GM21390 (cell line): Measurements from ENCODE around the gene SAMD4B.
"Not testable (repeated sequence)": the region's sequence is repeated elsewhere in the genome, so short reads cannot be mapped to it uniquely, and the experiment has no call there.

Source experiments
- ATAC-seq: cut with Tn5 transposase; IDR thresholded peaks from one replicate; pipeline ENCODE4 v1.9.1; 2021; ENCODE audit not compliant: unreplicated experiment

SAMD4B gene

DNA sequence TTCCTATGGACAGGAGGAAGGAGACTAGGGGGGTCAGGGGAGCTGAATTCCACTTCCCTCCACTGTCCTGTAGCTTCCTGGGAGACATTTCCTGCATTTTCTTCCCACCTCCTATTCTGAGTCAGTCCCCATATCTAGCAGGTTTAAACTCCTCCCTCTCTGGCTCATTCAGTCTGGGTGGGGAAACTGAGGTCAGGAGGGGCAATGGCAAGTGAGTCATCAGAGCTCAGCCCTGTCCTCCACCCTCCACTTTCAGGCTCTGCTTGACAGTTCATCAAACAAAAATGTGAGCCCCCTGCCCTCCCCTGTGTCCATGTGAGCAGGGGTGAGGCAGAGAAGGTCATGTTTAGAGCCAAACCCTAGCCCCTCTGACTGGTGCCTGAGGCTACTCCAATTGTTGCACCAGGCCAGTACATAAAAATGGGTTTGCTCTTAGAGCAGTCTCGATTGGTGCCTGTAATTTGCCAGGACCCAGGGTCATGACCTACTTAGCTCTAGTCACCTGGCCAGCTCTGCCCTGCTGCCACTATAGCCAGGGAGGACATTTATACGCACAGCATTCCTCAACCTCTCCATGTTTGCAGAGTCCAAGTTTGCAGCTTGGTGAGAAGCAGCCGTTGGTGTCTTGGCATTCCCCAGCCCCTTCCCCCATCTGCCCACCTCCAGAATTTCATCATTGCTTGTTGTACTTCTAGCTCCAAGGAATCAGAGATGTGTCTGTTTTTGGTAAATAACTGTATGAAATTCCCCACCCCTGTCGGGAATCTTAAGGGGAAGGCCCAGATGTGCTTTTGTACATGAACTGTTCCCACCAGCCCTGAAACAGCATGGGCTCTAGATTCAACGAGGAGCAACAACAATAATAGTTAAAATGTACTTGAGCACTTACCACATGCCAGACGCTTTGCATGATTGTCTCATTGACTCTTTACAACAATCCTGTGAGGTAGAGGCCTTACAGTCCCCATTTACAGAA lies 20.7 kb downstream of the SAMD4B start:
- ATAC-seq, result no peak

DNA sequence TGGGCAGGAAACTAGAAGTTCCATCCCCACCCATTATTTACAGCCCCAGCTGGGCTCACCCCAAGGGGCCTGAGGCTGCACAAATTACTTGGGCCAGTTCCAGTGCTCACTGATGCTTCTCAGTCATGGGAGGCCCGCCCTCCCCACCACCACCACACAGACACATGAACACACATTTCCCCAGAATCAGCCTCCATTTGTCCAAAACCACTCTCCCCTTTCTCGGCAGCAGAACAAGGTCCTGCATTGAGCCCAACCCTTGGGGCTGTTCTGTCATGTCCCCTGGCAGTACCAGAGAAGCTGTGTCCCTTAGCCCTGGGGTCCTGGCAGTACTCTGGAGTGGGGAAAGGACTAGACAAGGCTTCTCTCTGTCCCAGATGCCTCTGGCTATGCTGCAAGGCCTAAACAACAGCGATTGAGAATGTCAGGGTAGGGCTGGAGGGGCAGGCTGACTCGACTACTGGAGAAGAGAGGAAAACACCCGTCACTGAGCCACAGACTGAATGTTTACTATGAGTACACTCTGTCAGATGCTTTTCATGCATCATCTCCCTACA lies 21.8 kb downstream of the SAMD4B start:
- ATAC-seq, result no peak

DNA sequence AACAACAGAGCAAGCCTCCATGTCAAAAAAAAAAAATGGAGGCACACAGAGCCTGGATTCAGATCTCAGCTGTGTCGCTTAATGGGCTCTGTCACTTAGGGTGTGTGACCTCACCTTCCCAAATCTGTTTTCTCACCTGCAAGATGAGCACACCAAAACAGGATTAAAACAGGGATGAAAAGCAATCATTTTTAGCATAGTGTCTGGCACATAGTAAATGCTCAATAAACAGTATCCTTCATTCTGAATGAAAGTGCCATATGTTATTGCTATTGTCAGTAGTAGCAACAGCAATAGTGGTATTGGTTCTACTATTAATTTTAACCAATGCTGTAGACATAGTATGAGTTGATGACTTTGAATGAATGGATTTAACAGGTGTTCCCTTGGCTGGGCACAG lies 23.3 kb downstream of the SAMD4B start:
- no peak for ATAC-seq

DNA sequence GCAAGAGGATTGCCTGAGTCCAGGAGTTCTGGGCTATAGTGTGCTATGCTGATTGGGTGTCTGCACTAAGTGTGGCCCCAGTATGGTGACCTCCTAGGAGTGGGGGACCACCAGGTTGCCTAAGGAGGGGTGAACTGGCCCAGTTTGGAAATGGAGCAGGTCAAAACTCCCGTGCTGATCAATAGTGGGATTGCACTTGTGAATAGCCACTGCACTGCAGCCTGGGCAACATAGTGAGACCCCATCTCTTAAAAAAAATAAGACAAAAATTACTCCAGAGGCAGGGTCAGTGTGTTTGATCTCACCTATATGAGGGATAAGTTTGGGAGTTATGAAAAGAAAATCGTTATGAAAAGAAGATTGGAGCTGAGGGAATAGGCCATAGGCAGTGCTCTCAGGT lies 27.0 kb downstream of the SAMD4B start:
- no peak for ATAC-seq

DNA sequence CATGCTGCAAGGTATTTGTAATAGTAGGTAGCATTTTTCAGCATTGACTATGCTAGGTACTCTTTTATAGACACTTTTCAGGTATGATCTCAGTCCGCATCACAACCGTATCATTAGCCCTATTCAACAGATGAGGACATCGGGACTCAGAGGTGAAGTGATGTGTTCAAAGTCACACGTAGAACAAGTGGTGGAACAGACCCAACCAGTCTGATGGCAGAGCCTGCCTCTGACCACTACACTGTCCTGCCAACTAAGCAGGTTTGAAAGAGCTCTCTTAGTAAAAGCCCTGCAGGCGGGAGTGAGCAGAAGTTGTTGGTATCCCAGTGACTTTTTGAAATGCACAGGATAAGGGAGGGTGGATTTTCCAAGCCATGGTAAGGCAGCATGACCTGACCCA lies 28.5 kb downstream of the SAMD4B start:
- no peak for ATAC-seq

DNA sequence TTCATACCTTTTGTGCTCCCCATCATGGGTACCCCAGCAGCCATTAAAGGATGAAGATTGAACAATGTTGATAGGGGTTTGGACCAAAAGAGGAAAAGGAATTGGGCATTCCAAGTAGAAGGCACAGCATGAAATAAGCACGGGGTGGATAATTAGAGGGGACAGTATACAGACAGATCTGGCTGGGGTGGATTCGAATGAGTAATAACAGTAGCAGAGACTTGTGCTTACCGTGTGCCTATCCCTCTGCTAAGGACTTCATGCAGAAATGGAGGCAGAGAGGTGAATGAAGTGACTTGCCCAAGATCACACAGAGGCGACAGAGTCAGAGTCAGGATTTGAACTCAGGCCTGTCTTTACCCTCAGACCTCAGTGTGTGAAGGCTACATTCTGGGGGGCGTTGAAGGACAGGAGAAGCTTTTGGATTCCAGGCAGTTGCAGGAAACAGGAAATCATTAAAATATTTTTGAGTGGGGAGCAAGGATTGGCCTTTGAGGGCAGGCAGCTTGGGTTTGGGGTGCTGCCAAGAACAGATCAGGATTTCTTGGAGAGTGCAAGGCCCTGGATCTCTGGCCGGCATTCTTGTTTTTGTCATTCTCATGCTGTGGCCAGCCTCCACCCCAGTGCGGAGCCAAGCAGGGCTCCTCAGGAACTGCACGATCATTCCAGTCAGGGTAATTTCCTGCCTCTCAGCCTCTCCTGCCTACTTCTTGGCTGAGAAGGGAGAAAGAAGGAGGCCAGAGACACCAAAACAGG lies 30.0 kb downstream of the SAMD4B start:
- ATAC-seq, result no peak

DNA sequence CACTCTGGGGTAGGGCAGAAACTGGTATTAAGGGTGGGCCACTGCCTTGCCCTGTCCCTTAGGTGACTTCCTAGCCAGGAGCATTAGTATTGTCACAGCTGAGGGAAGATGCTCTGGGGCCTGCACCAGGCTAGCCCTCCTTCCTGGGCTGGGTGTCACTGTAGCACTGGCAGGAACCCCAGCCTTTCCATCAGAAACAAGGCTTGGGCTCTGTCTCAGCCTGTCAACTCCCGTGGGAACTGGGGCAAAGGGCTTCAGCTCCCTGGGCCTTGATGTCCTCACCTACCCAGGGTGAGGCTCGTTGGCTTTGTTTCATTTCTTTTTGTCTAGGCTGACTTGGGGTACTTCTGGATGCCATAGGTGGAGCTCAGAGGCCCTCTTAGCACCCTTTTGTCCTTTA lies 30.7 kb downstream of the SAMD4B start:
- no peak for ATAC-seq

DNA sequence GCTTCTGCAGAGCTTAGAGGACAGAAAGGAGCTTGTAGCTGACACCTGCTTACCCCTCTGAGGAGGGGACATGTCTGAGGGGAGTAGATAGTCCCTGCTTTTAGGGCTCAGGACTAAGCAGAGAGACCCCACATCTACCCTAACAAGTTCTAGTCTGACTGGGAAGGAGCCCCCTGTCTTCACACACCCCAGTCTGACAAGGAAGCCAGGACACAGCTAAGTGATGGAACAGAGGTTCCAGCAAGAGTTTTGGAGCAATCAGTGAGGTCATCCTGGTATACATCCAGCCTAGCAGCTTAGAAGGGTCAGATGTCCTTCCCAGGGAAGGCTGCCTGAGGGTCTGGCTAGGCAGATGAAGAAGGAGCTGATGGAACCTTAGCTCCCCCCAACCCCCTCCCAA lies 33.7 kb downstream of the SAMD4B start:
- ATAC-seq, result no peak

DNA sequence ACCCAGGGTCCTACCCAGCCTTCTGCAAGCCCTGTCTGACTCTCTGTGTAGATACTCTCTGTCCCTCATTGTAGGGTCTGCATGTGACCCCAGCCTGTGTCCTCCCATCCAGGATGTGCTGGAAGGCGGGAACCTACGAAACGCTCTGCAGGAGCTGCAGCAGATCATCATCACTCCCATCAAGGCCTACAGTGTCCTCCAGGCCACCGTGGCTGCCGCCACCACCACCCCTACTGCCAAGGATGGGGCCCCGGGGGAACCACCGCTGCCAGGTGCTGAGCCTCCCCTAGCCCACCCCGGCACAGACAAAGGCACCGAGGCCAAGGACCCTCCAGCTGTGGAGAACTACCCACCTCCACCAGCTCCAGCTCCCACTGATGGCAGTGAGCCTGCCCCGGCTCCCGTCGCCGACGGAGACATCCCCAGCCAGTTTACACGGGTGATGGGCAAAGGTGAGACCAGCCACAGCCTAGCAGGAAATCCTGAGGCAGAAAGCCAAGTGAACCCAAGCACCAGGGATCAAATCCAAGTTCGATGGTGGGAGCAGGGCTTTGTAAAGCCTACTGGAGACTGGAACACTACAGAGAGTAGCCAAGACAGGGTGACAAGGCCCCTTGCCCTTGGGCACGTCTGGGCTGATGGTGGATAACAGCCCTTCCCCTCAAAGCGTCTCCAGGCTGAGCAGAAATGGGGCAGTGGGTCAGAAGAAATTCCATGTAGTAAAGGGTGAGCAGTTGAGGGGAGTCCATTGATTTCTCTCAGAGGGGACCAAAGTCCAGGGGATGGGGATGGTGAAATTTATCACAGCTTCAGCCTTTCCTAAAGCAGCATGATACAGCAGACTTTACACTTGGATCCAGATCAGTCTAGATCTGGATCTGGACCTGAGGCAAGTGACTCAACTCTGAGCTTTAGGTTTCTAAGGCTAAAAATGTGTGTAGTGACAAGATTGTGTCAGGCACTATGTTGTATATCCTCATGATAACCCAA lies 35.4 kb downstream of the SAMD4B start:
- ATAC-seq, result no peak

DNA sequence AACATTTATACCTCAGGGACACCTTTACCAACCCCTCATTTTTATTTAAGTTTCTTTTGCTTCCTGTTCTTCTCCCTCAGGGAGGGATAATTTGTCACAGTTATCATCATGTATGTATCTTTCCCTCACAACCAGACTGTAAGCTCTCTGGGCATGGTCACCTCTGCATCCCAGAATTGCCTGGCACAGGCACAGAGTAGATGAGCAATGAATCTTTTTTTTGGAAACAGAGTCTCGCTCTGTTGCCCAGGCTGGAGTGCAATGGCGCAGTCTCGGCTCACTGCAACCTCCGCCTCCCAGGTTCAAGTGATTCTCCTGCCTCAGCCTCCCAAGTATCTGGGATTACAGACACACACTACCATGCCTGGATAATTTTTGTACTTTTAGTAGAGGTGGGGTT lies 37.1 kb downstream of the SAMD4B start:
- ATAC-seq, result not testable (repeated sequence)

DNA sequence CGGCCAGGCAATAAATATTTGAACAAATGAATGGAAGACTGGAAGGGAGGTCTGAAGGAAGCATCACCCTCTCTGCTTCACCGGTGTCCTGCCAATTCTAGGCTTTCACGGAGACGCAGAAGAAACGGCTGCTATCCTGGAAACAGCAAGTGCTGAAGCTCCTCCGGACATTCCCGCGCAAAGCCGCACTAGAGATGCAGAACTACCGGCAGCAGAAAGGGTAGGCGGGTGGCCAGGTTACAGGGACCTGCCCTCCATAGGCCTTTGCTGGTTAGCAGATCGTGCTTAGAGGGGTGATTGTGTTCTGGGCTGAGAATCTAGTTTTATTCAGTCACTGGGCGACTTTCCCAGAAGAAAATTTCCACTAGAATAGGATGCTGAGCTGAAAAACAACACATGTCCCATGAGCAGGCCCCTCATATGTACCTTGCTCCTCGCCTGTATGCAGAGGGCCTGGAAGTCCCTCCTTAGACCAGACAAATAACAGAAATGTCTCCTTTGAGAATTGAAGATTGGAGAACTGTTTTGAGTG lies 37.7 kb downstream of the SAMD4B start:
- ATAC-seq, result no peak

DNA sequence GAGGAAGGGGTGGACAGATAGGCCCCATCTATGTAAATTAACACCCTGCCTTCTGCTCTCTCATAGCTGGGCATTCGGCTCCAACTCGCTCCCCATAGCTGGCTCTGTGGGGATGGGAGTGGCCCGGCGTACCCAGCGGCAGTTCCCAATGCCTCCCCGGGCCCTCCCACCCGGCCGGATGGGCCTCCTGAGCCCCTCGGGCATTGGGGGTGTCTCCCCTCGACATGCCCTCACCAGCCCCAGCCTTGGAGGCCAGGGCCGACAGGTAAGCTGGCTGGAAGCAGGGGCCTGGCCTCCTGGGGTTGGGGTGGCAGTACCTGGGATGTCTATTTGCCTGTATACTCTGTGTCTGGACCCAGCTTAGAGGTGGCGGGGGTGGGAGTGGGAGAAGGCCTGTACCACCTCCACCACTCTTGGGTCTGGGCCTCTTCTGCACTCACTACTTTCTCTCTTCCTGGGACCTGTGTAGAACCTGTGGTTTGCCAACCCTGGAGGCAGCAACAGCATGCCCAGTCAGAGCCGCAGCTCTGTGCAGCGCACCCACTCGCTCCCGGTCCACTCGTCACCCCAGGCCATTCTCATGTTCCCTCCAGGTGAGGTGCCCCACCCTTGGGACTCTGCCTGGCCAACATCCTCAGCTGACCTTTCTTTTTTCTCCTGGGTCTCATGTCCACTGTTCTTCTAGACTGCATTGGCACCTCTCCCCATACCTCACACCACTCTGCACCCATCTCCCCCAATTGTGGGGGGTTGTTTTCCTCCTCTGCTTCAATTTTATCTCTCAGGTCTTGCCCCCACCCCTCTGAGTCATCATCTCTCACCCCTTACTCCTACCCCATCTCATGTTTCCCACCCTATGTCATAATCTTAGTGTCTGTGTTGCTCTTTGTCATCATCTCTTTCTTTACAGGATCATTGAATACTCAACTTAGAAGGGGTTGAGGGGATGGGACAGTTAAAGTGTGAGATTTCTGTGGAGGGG lies 38.6 kb downstream of the SAMD4B start:
- no peak for ATAC-seq

DNA sequence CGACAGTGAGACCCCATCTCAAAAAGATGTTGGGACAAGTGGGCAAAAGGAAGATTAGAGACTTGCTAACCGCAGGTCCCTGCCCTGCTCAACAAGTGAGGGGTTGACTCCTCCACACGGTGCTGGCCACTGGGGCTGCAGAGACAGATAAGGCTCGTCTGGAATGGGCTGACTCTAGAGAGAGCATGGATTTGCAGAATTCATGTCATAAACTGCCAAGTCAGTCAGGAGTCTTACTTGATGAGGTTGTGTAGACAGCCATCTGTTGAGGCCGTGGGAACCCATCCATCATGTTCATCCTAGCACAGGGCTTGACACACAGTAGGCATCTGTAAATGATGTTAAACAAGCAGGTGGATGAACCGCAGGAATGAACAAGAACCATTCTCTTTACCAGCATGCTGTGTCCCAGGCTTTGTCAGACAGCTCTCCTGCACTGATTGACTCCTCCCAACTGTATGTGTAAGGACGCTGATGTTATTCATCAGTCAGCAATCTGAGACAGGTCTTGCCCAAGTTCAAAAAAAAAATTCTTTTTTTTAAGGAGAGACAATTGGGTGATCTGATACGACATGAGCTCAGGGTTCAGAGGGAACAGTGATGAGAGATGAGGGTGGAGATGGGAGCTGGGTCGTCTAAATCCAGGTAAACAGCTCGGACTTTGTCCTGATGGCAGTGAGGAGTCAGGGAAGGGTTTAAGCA lies 39.8 kb downstream of the SAMD4B start:
- ATAC-seq, result no peak

DNA sequence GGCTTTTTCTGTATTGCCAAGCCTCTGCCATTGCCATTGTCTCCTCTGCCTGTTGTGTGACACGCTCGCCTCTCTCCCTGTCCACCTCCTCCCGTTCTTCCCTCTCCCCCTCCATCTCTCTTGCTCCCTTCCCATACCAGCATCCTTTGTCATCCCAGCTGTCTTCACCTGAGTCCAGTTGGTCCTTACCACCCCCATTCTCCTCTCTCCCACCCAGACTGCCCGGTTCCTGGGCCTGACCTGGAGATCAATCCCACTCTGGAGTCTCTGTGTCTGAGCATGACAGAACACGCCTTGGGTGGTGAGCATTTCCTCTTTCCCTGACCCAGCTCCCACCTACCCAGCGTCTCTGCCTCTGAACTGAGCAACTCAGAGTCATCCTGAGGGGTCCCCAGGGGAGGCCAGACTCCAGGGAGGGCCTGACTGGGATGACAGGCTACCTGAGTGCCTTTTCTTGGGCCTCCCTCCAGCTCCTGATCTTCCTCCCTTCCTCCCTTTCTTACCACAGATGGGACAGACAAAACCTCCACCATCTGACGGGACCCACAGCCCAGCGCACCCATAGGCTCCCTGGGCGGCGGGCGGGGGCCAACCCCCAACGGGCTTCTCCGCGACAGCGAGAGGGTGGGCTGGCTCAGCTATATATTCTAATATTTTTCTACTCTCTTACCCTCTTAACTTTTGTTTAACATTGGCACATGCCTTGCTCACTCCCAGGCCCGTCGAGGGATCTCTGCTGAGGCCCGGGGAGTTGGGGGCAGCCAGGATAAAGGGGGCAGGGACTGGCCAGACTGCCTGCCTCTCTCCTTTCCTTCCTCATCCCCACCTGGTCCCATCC lies 41.0 kb downstream of the SAMD4B start:
- ATAC-seq, result no peak

DNA sequence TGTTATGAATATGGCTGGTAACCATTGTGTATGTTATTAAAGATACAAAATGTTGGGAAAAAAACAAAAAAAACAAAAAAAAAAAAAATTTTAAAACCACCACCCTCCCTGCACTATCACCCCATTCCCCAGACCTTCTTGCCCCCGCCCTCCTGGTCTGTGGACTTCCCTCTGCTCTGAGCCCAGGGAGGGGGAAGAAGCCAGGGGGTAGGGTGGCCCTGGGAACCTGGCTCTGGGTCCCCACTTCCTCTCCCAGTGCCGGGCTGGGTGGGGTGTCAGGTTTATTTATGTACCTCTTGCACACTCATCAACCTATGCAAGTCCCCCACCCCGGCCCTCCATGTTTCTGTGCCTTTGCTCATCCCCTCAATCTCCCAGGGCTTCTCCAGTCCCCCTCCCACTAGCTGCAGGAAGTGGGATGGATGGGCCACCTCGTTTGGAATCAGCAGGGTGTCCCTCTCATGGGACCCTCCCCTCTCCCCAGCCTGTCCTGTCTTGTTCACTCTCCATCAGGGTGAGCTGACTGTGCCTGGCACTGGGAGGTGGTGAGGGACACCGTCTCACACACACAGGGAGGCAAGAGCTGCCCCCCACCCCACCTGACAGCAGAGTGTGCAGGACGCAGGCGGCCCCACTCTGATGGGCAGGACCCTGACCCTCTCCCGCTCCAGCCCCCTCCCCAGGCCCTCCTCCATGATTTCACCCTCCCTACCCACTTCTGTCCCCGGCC lies 42.8 kb downstream of the SAMD4B start:
- no peak for ATAC-seq

DNA sequence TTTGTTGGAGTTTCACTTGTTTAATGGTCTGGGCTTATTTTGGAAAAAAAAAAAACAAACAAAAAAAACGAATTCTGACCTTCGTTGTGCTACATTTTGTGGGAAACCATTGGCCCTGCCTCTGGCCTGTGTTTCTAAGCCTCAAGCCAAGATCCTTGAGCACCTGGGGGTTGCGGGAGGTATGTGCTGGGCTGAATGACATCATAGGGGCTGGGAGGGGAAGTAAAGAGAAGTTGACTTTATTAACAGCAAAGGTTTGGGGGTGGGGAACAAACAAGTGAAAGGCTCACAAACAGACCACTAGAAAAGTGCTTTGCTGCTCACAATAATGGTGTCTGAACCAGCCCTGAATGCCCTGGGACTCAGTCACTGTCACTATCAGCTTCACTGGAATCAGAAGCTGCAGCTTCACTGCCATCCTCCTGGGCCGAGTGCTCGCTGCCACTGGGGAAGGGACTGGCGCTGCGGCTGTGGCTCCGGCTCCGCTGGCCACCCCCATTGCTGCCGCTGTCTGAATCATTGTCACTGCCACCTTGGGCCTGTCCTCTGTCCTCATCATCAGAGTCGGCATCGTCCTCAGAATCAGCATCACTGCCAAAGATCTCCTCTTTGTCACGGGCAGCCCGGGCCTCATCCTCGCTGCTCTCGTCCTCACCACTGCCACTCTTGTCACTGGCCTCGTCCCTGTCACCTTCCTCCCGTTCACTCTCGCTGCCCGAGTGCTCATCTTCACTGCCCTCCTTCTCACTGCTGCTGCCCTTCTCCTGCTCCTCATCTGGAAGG lies 43.6 kb downstream of the SAMD4B start:
- ATAC-seq, result no peak
